Smooth muscle cell (in vitro differentiated cells): ENCODE results near the gene LRRK1. TPM values are rescaled to one million over a fixed set of nuclear protein-coding genes. Genes with fewer than 3 reads are reported as not detected.

Experiments
- DNase-seq: peaks from one replicate; lab custom pipeline; 2025; ENCODE audit not compliant: unreplicated experiment; lab: John Stamatoyannopoulos, UW
- H2AFZ ChIP-seq: fragments of 200-600 bp; sonication (generic); 2 replicates; pipeline ENCODE4 v1.6.0; 2016; ENCODE audit warnings: antibody characterized with exemption, low read depth, mild to moderate bottlenecking
- H3F3A ChIP-seq: fragments of 200-600 bp; sonication (generic); 2 replicates; pipeline ENCODE4 v1.6.0; 2017; ENCODE audit warnings: antibody characterized with exemption, low read depth
- H3K27ac ChIP-seq: fragments of 200-600 bp; sonication (generic); 2 replicates; pipeline ENCODE4 v1.5.1; 2016; ENCODE audit warnings: low read depth, mild to moderate bottlenecking
- H3K27me3 ChIP-seq: fragments of 200-600 bp; sonication (generic); 2 replicates; pipeline ENCODE4 v1.6.1; 2016; ENCODE audit warnings: low read depth, mild to moderate bottlenecking
- H3K36me3 ChIP-seq: fragments of 200-600 bp; sonication (generic); 2 replicates; pipeline ENCODE4 v1.5.1; 2016; ENCODE audit warnings: low read depth
- H3K4me1 ChIP-seq: fragments of 200-600 bp; sonication (generic); 2 replicates; pipeline ENCODE4 v1.5.1; 2016; ENCODE audit warnings: low read depth
- H3K4me2 ChIP-seq: fragments of 200-600 bp; sonication (generic); 2 replicates; pipeline ENCODE4 v1.6.0; 2016; ENCODE audit warnings: mild to moderate bottlenecking
- H3K4me3 ChIP-seq: fragments of 200-600 bp; sonication (generic); 2 replicates; pipeline ENCODE4 v1.5.1; 2016; ENCODE audit warnings: mild to moderate bottlenecking
- H3K79me2 ChIP-seq: fragments of 200-600 bp; sonication (generic); 2 replicates; pipeline ENCODE4 v1.6.0; 2016; ENCODE audit warnings: low read depth, mild to moderate bottlenecking
- H3K9ac ChIP-seq: fragments of 200-600 bp; sonication (generic); 2 replicates; pipeline ENCODE4 v1.6.0; 2016; ENCODE audit warnings: low read depth
- H3K9me3 ChIP-seq: fragments of 200-600 bp; sonication (generic); replicated peaks from 2 replicates; pipeline ENCODE4 v1.5.1; 2016; ENCODE audit warnings: low read depth
- H4K20me1 ChIP-seq: fragments of 200-600 bp; sonication (generic); 2 replicates; pipeline ENCODE4 v1.6.0; 2016; ENCODE audit warnings: low read depth
- WGBS: methylation state at CpG from one replicate; pipeline ENCODE4 v1.1.7; 2016; ENCODE audit warnings: low lambda C conversion rate; 5-methylcytosine and 5-hydroxymethylcytosine counted together
- polyA plus RNA-seq: library from polyadenylated mRNA; unstranded; fragments of >200 nt; fragmentation: Nextera tagmentation; extraction: Ambion mirVana; gene quantifications from 2 replicates; pipeline ENCODE4 v1.2.1, GENCODE V29; 2016
- total RNA-seq: library from RNA; depleted of rRNA; stranded (reverse); fragments of >200 nt; gene quantifications from 2 replicates; pipeline ENCODE4 v1.2.3, GENCODE V29; 2014
- TF ChIP-seq, protein P1 (sequence below): fragments of 200-600 bp; sonication (generic); IDR thresholded peaks from 2 replicates; pipeline ENCODE4 v1.5.1; 2017; ENCODE audit warnings: borderline replicate concordance, mild to moderate bottlenecking, antibody characterized with exemption; ENCODE audit not compliant: insufficient read depth, poor library complexity, severe bottlenecking

The LRRK1 gene
- total and polyA plus RNA-seq, 2 experiments from 2014 or later, result 1.1 to 1.6 TPM

- no peak overlapping the region for H3K9ac ChIP-seq
Measured at GRCh38 chr15:100895721-100896120, 23.4 kb upstream of the LRRK1 start.

DNA sequence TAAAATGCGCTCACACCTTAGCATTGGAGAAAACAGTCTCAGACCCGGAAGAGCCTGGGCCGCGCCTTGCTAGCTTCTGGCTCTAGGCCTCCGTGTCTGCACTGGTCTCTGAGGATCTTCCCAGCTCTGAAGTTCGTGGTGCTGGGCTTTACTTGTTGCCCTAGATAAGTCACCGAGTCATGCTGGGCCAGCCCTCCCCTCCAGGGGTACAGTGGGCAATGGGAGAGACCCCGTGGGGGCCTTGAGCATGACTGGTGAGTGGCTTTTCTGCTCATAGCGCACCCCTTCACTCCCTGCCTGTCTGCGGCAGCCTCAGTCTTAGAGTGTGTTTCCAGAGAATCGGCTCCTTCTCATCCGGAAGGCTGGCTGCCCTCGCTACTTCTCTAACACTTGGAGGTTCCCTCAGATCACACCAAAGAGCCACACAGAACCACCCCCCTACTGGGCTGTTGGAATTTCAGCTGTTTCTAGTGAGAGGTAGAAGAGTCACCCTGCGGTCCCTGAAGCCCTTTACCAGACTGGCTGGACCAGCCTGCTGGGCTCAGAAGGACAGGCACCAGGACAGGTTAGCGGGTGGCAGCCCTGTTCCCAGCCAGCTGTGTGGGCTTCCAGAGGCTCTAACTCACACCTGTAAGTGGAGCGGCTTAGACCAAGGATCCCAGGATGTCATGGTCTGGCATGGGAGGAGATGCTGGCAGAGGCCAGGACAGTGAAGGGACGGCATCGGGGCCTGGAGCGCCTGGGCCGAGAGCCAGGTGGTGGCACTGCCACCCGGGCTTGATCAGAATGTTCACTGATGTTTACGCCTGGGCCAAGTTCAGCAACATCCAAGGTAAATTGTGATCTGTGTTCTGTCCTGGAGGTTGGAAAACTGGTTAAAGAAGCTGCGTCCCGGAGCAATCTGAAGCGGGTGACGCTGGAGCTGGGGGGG, 21.7 kb upstream of the LRRK1 start:
- H3K4me3 ChIP-seq, result no peak overlapping the region
- H3K27ac ChIP-seq, result no peak overlapping the region
- H3K36me3 ChIP-seq, result no peaks in the 10 kb centered on the region
- H4K20me1 ChIP-seq, result no peaks in the 10 kb centered on the region
- no peak for DNase-seq
- H2AFZ ChIP-seq, result no peak overlapping the region
- no peak overlapping the region for H3K9ac ChIP-seq
- WGBS, result 92% methylated on average over 26 of the region's 26 CpGs
- H3K4me2 ChIP-seq, result no peak overlapping the region
- TF ChIP-seq, protein P1, sequence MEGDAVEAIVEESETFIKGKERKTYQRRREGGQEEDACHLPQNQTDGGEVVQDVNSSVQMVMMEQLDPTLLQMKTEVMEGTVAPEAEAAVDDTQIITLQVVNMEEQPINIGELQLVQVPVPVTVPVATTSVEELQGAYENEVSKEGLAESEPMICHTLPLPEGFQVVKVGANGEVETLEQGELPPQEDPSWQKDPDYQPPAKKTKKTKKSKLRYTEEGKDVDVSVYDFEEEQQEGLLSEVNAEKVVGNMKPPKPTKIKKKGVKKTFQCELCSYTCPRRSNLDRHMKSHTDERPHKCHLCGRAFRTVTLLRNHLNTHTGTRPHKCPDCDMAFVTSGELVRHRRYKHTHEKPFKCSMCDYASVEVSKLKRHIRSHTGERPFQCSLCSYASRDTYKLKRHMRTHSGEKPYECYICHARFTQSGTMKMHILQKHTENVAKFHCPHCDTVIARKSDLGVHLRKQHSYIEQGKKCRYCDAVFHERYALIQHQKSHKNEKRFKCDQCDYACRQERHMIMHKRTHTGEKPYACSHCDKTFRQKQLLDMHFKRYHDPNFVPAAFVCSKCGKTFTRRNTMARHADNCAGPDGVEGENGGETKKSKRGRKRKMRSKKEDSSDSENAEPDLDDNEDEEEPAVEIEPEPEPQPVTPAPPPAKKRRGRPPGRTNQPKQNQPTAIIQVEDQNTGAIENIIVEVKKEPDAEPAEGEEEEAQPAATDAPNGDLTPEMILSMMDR, result no peak
- no peaks in the 10 kb centered on the region for H3F3A ChIP-seq
- peaks cover 3% of the 10 kb centered on the region for H3K27me3 ChIP-seq
- no peaks in the 10 kb centered on the region for H3K9me3 ChIP-seq
- no peaks in the 10 kb centered on the region for H3K4me1 ChIP-seq
- no peaks in the 10 kb centered on the region for H3K79me2 ChIP-seq

More at GRCh38 chr15:100895721-100896120, 23.4 kb upstream of the LRRK1 start:
- H3K79me2 ChIP-seq, result no peaks in the 10 kb centered on the region
- no peaks in the 10 kb centered on the region for H3K4me1 ChIP-seq
- no peak overlapping the region for H2AFZ ChIP-seq
- no peak overlapping the region for H3K4me2 ChIP-seq
- no peaks in the 10 kb centered on the region for H4K20me1 ChIP-seq
- H3K4me3 ChIP-seq, result no peak overlapping the region
- H3K9me3 ChIP-seq, result no peaks in the 10 kb centered on the region
- no peak for DNase-seq
- WGBS, result 90% methylated on average over 13 of the region's 13 CpGs
- TF ChIP-seq, protein P1, result no peak
- H3K27ac ChIP-seq, result no peak overlapping the region
- no peaks in the 10 kb centered on the region for H3F3A ChIP-seq
- peaks cover 3% of the 10 kb centered on the region for H3K27me3 ChIP-seq
- H3K36me3 ChIP-seq, result no peaks in the 10 kb centered on the region

DNA sequence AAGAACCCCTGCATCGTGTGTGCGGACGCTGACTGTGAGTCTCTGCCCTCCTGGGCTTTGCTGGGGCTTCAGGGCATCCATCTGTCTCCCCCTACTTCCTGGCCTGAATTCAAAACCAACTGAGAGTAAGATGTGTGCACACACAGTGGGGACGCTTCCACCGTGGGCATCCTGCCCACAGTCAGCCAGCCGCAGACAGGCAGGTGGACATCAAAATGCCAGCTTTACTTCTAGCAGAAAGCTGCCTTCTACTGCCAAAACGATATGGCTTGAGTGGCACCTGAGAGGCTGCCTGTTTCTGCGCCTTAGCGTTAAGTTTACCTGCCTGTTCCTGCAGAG, 21.0 kb upstream of the LRRK1 start:
- no peaks in the 10 kb centered on the region for H3K9me3 ChIP-seq
- DNase-seq, result no peak
- 96% methylated on average over 9 of the region's 9 CpGs for WGBS
- H3K36me3 ChIP-seq, result no peaks in the 10 kb centered on the region
- no peak overlapping the region for H3K4me2 ChIP-seq
- no peaks in the 10 kb centered on the region for H4K20me1 ChIP-seq
- H3K9ac ChIP-seq, result no peak overlapping the region
- no peaks in the 10 kb centered on the region for H3K4me1 ChIP-seq
- no peak overlapping the region for H3K4me3 ChIP-seq
- no peak overlapping the region for H3K27ac ChIP-seq
- no peaks in the 10 kb centered on the region for H3K79me2 ChIP-seq
- TF ChIP-seq, protein P1, result no peak
- no peak overlapping the region for H2AFZ ChIP-seq
- no peaks in the 10 kb centered on the region for H3F3A ChIP-seq
- H3K27me3 ChIP-seq, result peaks cover 3% of the 10 kb centered on the region
